Gastroesophageal sphincter (tissue), 4 donors: ENCODE measurements around the gene GRK7. TPM values are rescaled to one million over a fixed set of nuclear protein-coding genes. Genes with fewer than 3 reads are reported as not detected.

Experiments
- ATAC-seq: fragments of 150-250 bp; one replicate; pipeline ENCODE4 v1.9.1; 2016; ENCODE audit warnings: mild to moderate bottlenecking, moderate library complexity
- H3K27ac ChIP-seq, 4 donors: fragments of 200-600 bp; sonication (generic) in 3 of 4; 1 replicate in 3 of 4; 2 replicates in 1 of 4; pipeline ENCODE4 v1.5.1; 2016 to 2019
- H3K27me3 ChIP-seq: fragments of 200-600 bp; sonication (generic); one replicate; pipeline ENCODE4 v1.5.1; 2019
- H3K36me3 ChIP-seq, 2 donors: fragments of 200-600 bp; sonication (generic); one replicate each; pipeline ENCODE4 v1.5.1; 2019; ENCODE audit warnings: control low read depth in 1 of 2
- H3K4me1 ChIP-seq, 3 donors: fragments of 200-600 bp; sonication (generic); 1 replicate in 2 of 3; 2 replicates in 1 of 3; pipeline ENCODE4 v1.5.1; 2016 to 2019; ENCODE audit warnings: control low read depth in 2 of 3
- H3K4me3 ChIP-seq, 2 donors: fragments of 200-600 bp; sonication (generic); one replicate each; pipeline ENCODE4 v1.5.1; 2019; ENCODE audit warnings: mild to moderate bottlenecking in 1 of 2, moderate library complexity in 1 of 2
- H3K9me3 ChIP-seq, 3 donors: fragments of 200-600 bp; sonication (generic); one replicate each; pipeline ENCODE4 v1.5.1; 2017 to 2019; ENCODE audit warnings: control low read depth in 2 of 3
- EP300 ChIP-seq: sonication (generic); formaldehyde crosslinking; IDR thresholded peaks from one replicate; pipeline ENCODE4 v1.6.1; 2017; ENCODE audit warnings: antibody characterized with exemption, mild to moderate bottlenecking
- POLR2A ChIP-seq, 2 donors: fragments of 450-650 bp; IDR thresholded peaks; one replicate each; pipeline ENCODE4 v1.6.1; 2017; ENCODE audit warnings: antibody characterized with exemption in 2 of 2, mild to moderate bottlenecking in 2 of 2, moderate library complexity in 1 of 2
- POLR2AphosphoS5 ChIP-seq: sonication (generic); formaldehyde crosslinking; IDR thresholded peaks from one replicate; pipeline ENCODE4 v1.6.1; 2017; ENCODE audit warnings: antibody characterized with exemption
- WGBS, 2 donors: methylation state at CpG; one replicate each; pipeline ENCODE4 v1.1.5; 2018; ENCODE audit warnings: low coverage in 1 of 2; 5-methylcytosine and 5-hydroxymethylcytosine counted together
- total RNA-seq, 4 donors: library from RNA; depleted of rRNA; stranded (reverse); fragments of >200 nt; gene quantifications; one replicate each; pipeline ENCODE4 v1.1.0, GENCODE V29; 2016
- TF ChIP-seq, protein P1 (sequence below), 4 experiments: fragments of 200-600 bp in 2 of 4; fragments of 450-650 bp in 2 of 4; sonication (generic) in 1 of 4; IDR thresholded peaks; one replicate each; pipeline ENCODE4 v1.5.1; 2017 to 2019; ENCODE audit warnings: antibody characterized with exemption in 4 of 4, mild to moderate bottlenecking in 2 of 4, moderate library complexity in 2 of 4

The GRK7 gene
- total RNA-seq, 4 donors from 2014 or later = not detected

GRCh38 chr3:141764045-141764444 is 837 bp downstream of the GRK7 start:
- H3K36me3 ChIP-seq = no peaks in the 10 kb centered on the region
- no peaks in the 10 kb centered on the region for H3K9me3 ChIP-seq
- H3K27ac ChIP-seq = no peak overlapping the region
- H3K4me1 ChIP-seq = no peaks in the 10 kb centered on the region
- WGBS, 2 donors = 93 to 100% methylated on average over 2 of the region's 2 CpGs
- no peak overlapping the region for H3K4me3 ChIP-seq
- ATAC-seq = no peak
- no peak for TF ChIP-seq EP300
- TF ChIP-seq POLR2A (IDR thresholded peaks at IDR 0.05) = no peak
- no peak for TF ChIP-seq POLR2AphosphoS5
- TF ChIP-seq, protein P1, sequence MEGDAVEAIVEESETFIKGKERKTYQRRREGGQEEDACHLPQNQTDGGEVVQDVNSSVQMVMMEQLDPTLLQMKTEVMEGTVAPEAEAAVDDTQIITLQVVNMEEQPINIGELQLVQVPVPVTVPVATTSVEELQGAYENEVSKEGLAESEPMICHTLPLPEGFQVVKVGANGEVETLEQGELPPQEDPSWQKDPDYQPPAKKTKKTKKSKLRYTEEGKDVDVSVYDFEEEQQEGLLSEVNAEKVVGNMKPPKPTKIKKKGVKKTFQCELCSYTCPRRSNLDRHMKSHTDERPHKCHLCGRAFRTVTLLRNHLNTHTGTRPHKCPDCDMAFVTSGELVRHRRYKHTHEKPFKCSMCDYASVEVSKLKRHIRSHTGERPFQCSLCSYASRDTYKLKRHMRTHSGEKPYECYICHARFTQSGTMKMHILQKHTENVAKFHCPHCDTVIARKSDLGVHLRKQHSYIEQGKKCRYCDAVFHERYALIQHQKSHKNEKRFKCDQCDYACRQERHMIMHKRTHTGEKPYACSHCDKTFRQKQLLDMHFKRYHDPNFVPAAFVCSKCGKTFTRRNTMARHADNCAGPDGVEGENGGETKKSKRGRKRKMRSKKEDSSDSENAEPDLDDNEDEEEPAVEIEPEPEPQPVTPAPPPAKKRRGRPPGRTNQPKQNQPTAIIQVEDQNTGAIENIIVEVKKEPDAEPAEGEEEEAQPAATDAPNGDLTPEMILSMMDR (IDR thresholded peaks at IDR 0.05) = no peak
- H3K27me3 ChIP-seq = no peaks in the 10 kb centered on the region

GRCh38 chr3:141764465-141764864 is 1.3 kb downstream of the GRK7 start:
- ATAC-seq = no peak
- Histone ChIP-seq H3K4me1 (no peaks in the 10 kb centered on the region), H3K9me3 (no peaks in the 10 kb centered on the region), H3K27ac (no peak overlapping the region), H3K4me3 (no peak overlapping the region), H3K27me3 (no peaks in the 10 kb centered on the region), H3K36me3 (no peaks in the 10 kb centered on the region)
- WGBS, 2 donors = 92 to 100% methylated on average over 1 of the region's 1 CpG
- TF ChIP-seq EP300 = no peak
- TF ChIP-seq, protein P1 (IDR thresholded peaks at IDR 0.05) = no peak
- no peak for TF ChIP-seq POLR2AphosphoS5
- no peak for TF ChIP-seq POLR2A (IDR thresholded peaks at IDR 0.05)

- whole genome bisulfite sequencing, 2 donors = 55 to 75% methylated on average over 2 of the region's 2 CpGs
- TF ChIP-seq POLR2A (IDR thresholded peaks at IDR 0.05) (no peak), EP300 (no peak), POLR2AphosphoS5 (no peak)
- TF ChIP-seq, protein P1 (IDR thresholded peaks at IDR 0.05) = no peak
- no peaks in the 10 kb centered on the region for H3K27me3 ChIP-seq
Observed at GRCh38 chr3:141764986-141765385, 1.8 kb downstream of the GRK7 start.

DNA sequence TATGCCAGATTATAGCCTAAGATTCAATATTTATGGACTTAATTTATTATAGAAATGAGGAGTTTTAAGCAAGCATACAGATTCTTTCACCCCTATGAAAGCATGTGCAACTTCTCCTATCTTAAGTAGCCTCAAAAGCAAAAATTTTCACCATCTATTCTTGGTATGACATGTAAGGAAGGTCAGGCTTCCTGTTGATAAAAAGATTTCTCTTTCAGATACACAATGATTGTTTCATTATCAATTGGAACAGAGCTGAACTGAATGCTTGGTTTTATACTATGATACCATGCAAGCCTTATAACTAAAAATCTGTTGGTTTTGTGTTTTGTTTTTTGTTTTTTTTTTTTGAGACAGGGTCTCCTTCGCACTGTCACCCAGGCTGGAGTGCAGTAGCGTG is 3.9 kb downstream of the GRK7 start:
- H3K36me3 ChIP-seq = no peaks in the 10 kb centered on the region
- H3K4me1 ChIP-seq = no peaks in the 10 kb centered on the region
- H3K27ac ChIP-seq = no peak overlapping the region
- 72 to 85% methylated on average over 2 of the region's 2 CpGs for WGBS, 2 donors
- no peaks in the 10 kb centered on the region for H3K27me3 ChIP-seq
- TF ChIP-seq, protein P1 (IDR thresholded peaks at IDR 0.05) = no peak
- no peak for TF ChIP-seq POLR2A (IDR thresholded peaks at IDR 0.05)
- no peak for TF ChIP-seq POLR2AphosphoS5
- no peak for TF ChIP-seq EP300
- H3K4me3 ChIP-seq = no peak overlapping the region
- ATAC-seq = no peak
- no peaks in the 10 kb centered on the region for H3K9me3 ChIP-seq

More at GRCh38 chr3:141764986-141765385, 1.8 kb downstream of the GRK7 start:
- Histone ChIP-seq H3K4me3 (no peak overlapping the region), H3K27ac (no peak overlapping the region), H3K4me1 (no peaks in the 10 kb centered on the region), H3K36me3 (no peaks in the 10 kb centered on the region), H3K9me3 (no peaks in the 10 kb centered on the region)
- ATAC-seq = no peak

GRCh38 chr3:141769221-141769894 is 6.2 kb downstream of the GRK7 start:
- H3K27ac ChIP-seq = no peak overlapping the region
- H3K4me3 ChIP-seq = no peak overlapping the region
- H3K27me3 ChIP-seq = no peaks in the 10 kb centered on the region
- no peaks in the 10 kb centered on the region for H3K36me3 ChIP-seq
- WGBS, 2 donors = 50 to 55% methylated on average over 5 to 6 of the region's 6 CpGs
- H3K9me3 ChIP-seq = no peaks in the 10 kb centered on the region
- no peaks in the 10 kb centered on the region for H3K4me1 ChIP-seq
- no peak for ATAC-seq
- no peak for TF ChIP-seq POLR2A (IDR thresholded peaks at IDR 0.05)
- TF ChIP-seq, protein P1 (IDR thresholded peaks at IDR 0.05) = no peak
- TF ChIP-seq EP300 = no peak
- no peak for TF ChIP-seq POLR2AphosphoS5
